GM19240 (cell line): ENCODE measurements around the gene CHN2.

Experiments used
- DNase-seq: peaks from one replicate; pipeline ENCODE4 v3.0.0; 2011; ENCODE audit warnings: low spot score; ENCODE audit not compliant: insufficient read length

CHN2 gene

GRCh38 chr7:29394321-29394720 lies 199.7 kb downstream of the CHN2 start:
- DNase-seq, result no peak

GRCh38 chr7:29396563-29396962 lies 202.0 kb downstream of the CHN2 start:
- no peak for DNase-seq

- no peak for DNase-seq
Observed at GRCh38 chr7:29397398-29397797, 202.8 kb downstream of the CHN2 start.

GRCh38 chr7:29398011-29398410 lies 203.4 kb downstream of the CHN2 start:
- no peak for DNase-seq

GRCh38 chr7:29400437-29400836 lies 205.9 kb downstream of the CHN2 start:
- DNase-seq, result no peak

- DNase-seq, result no peak
Observed at GRCh38 chr7:29401769-29402168, 207.2 kb downstream of the CHN2 start.

GRCh38 chr7:29405891-29406290 lies 211.3 kb downstream of the CHN2 start:
- no peak for DNase-seq

GRCh38 chr7:29406366-29406765 lies 211.8 kb downstream of the CHN2 start:
- no peak for DNase-seq

- peak; percentile 22 for DNase-seq
Observed at GRCh38 chr7:29408841-29409243, 214.3 kb downstream of the CHN2 start.

- DNase-seq, result no peak
Observed at GRCh38 chr7:29410996-29411395, 216.4 kb downstream of the CHN2 start.

- DNase-seq, result no peak
Observed at GRCh38 chr7:29412912-29413311, 218.3 kb downstream of the CHN2 start.

- no peak for DNase-seq
Observed at GRCh38 chr7:29413626-29414136, 219.1 kb downstream of the CHN2 start.

GRCh38 chr7:29414216-29414615 lies 219.6 kb downstream of the CHN2 start:
- no peak for DNase-seq

- no peak for DNase-seq
Observed at GRCh38 chr7:29415215-29415614, 220.6 kb downstream of the CHN2 start.

GRCh38 chr7:29416276-29416937 lies 221.8 kb downstream of the CHN2 start:
- DNase-seq, result no peak

- DNase-seq, result no peak
Observed at GRCh38 chr7:29416938-29417305, 222.3 kb downstream of the CHN2 start.

GRCh38 chr7:29418056-29418455 lies 223.5 kb downstream of the CHN2 start:
- DNase-seq, result no peak

- DNase-seq, result no peak
Observed at GRCh38 chr7:29418651-29419050, 224.1 kb downstream of the CHN2 start.

- DNase-seq, result no peak
Observed at GRCh38 chr7:29420011-29420410, 225.4 kb downstream of the CHN2 start.

- no peak for DNase-seq
Observed at GRCh38 chr7:29421010-29421956, 226.7 kb downstream of the CHN2 start.

- no peak for DNase-seq
Observed at GRCh38 chr7:29422829-29423228, 228.3 kb downstream of the CHN2 start.

GRCh38 chr7:29424295-29424983 lies 229.9 kb downstream of the CHN2 start:
- DNase-seq, result no peak
